Activated CD8-positive, alpha-beta memory T cell treated with anti-CD3 and anti-CD28 coated beads for 1 hour (primary cell): ENCODE data around the gene WDPCP.
"Not testable (repeated sequence)": the region's sequence is repeated elsewhere in the genome, so short reads cannot be mapped to it uniquely, and the experiment has no call there.

Experiments
- DNase-seq, 2 donors: peaks; one replicate each; pipeline ENCODE4 v3.0.0-alpha.2; 2020; ENCODE audit warnings: low read depth in 1 of 2; ENCODE audit errors: extremely low read depth in 1 of 2

Gene WDPCP

GRCh38 chr2:63268946-63269345, 319.3 kb downstream of the WDPCP start:
- DNase-seq = no peak

GRCh38 chr2:63261137-63261621, 327.1 kb downstream of the WDPCP start:
- DNase-seq = no peak

DNA sequence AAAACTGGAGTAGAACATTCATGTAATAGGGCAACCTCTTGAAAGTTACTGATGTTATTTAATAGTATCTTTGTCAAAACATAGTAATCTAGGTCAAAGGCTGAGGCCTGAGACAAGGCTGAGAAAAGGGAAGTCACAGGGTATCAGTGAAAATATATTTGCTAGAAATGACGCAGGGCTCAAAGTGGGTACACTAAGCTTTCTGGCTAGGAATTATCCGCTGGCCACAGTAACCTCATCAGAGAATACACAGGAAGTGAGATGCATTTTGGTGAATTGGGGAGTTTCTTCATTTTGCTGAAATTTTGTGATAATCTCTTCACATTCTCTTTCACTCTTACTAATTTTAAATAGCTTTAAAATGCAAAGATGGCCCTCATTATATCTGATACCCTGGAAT, 330.8 kb downstream of the WDPCP start:
- no peak for DNase-seq

DNA sequence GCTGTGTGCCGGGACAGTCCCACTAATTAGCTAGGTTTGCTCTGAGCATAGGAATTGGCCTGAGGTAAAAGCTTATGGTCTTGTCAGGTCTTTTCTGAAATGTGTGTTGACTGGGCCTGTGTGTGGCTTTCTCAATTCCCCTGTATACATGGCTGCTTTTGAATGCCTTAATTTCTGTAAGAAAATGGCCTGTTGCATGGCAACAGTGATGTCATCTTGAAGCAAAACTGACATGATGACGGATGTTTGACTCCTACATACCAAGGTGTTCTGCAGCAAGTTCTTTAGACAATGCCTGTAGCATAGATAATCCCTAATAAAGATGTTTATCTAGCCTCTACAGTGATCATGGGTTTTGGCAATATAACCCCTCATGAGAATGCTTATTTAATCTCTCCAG, 339.1 kb downstream of the WDPCP start:
- DNase-seq = no peak

DNA sequence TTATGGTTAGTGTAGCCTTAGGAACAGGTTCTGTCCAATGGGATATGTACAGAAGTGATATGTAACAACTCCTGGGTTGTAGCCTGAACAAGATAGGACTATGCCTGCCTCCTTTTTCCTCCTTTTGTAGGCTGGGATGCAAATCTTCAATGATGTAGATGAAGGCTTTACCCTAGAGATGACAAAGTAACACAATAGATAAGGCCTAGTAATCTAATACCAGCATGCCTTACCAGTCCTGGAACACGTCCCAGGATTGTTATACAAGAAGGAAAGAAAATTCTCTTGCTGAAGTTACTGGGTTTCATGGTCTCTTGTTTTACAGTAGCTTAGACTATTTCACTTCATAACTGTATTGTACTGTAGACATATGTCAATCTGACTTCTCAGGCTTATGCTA, 345.5 kb downstream of the WDPCP start:
- DNase-seq = no peak

DNA sequence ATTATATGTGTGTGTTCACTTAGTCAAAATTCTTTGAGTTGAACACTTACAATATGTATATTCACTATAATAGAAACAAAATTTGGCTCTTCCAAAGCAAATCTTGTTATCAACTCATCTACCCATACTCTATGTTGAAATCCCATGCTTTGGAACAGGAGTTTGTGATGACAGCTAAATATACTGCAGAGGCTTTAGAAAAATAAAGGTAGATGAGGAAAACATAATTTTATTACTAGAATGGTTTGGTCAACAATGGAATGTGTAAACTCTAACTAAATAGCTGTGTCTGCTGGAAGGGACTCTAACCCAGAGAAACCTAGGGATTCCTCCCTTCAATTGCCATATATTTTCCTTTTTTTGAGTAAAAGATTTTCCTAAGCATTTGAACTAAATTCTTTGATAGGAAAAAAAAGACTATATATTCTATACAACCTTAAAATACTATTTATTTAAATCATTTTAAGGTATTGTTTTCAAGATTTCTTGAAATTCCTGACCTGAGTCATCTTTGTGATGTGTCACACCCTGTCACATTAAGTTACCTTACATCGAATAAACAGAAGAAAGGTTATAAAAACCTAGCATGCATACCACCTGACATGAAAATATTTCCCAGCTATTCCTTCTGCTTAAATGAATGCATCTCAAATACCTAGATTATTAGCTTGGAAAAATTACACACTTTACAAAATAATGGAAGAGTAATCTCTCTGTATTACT, 362.2 kb downstream of the WDPCP start:
- no peak for DNase-seq

DNA sequence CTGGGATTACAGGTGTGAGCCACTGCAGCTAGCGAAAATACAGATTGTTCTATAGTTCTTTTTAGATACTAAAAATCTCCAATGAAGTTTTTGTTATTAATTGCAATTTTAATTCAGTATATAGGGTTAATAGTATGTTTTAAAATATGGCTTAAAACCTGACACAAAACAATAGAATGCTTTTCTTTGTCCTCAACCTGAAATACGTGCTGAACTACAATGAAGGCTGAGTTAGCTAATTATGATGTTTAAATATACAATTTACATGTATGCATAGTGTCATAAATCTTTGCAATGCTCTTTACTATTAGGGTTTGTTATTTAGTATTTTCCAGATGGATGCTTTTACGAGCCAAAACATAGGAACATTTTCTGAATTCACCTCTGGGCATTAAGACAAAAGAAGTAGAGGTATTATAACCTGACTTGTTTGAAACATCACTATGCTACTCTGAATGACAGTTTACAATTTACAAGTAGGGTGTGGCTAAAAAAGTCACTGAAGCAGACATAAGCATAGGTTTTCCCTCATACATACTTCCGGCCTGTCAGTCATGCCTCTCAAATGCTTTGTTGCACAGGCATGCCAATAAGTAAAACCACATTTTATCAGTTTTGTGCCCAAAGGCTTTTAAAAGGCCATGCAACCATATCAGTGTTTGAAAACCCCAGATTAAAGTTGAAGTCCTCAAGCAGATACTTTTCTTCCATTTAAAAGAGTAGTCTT, 369.3 kb downstream of the WDPCP start:
- DNase-seq = no peak

DNA sequence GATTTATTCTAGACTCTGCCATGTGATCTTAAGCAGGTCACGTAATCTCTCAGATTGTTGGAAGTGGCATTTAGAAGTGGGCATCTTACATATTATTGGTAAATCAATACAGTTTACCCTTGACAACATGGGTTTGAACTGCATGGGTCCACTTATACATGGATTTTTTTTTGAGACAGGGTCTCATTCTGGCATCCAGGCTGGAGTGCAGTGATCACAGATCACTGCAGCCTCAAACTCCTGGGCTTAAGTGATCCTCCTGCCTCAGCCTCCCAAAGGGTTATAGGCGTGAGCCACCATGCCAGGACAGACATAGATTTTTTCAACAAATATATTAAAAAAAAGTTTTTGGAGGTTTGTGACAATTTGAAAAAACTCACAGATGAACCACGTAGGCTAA, 393.0 kb downstream of the WDPCP start:
- no peak for DNase-seq

DNA sequence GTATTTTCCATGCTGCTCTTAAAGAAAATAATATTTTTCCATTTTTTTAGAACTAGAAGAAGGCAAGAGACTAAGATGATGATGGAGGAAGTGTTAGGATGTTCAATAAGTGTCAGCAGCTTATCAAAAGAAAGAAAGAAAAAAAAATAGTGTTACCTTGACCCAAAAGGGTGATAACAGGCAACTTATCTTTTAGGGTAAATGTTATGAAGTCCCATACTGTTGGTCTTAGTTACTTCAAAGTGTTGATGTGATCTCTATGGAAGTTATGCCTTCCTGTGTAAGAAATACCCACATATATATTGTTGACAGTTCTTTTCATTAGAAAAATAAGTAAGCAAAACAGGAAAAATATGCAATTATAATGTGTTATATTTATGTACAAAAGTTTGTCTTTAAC, 394.1 kb downstream of the WDPCP start:
- no peak for DNase-seq

DNA sequence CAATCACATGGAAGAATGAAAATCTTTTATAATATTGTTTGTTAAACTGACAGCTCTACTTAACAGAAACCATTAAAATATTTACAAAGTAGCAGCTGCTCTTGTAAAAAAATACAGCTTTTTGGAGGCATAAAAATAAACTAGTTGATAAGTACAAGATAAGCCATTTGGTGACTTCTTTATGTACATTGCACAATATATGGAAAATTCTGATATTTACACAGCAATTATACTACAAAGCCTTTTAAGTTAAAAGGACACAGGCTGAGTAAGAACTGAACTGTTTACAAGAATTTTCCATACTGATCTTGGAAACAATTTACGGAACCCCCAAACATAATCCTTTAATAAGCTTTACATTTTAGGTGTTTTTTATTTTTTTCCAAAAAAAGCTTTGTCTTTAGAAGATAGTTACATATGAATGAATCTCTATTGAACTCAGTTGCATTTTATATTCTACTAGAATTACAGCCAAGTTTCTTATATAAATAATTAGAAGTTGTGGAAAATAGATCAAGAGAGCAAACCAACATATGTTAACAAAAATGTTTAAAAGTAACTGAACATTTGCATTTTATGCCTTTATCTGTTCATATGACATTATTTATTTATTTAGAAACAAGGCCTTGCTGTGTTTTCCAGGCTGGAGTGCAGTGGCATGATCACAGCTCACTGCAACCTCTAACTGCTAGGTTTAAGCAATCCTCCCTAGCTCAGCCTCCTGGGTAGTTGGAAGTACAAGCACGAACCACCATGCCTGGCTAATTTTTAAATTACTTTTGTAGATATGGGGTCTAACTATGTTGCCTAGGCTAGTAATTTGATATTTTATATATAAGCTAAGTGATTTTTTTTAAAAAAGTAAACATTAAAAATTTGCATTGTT, 395.1 kb downstream of the WDPCP start:
- no peak for DNase-seq

DNA sequence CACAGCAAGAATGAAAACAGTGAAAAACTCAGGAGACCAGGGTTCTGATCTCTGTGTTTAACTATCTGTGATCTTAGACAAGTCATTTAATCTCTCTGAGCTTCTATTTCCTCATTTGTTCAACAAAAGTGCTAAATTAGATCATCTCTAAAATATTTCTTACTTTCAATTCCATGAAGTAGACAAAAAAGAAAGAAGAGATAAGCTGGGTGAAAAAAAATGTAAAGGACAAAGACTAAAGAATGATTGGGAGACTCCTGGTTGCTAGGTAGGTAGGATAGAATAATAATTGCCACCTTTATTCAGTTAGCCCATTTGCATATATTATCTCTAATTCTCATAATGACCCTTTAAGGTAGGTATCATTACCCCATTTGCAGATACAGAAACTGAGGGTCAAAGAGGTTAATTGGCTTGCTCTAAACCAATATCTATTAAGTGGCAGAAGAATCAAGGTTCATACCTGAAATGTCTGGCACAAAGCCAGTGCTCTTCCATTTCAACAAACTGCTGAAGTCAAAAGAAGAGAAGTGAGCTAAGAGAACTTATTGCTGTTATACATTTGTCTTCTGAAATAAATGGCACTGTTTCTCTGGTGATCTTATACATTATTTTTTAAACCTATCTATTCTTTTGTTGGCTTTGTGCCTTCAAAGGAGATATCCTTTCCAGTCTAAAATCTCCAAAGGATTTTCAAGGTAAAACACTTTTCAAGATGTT, 395.9 kb downstream of the WDPCP start:
- no peak for DNase-seq

GRCh38 chr2:63189026-63189425, 399.3 kb downstream of the WDPCP start:
- DNase-seq = no peak

- DNase-seq = no peak
Observed at GRCh38 chr2:63186331-63186730, 401.9 kb downstream of the WDPCP start.

GRCh38 chr2:63163161-63163820, 425.0 kb downstream of the WDPCP start:
- DNase-seq = no peak

DNA sequence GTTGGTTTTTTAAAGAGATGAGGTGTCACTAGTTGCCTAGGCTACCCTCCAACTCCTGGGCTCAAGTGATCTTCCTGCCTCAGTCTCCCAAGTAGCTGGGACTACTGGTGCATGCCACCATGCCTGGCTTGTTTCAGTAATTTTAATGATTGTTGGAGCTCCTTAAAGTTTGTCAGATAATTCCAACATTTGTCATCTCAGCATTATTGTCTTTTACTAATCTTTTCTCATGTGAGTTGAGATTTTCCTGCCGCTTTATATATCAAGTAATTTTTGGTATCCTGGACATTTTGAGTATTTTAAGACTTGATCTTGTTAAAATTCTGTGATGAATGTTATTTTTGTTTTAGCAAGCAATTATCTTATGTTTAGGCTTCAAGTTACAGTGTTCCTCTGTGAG, 429.0 kb downstream of the WDPCP start:
- no peak for DNase-seq

DNA sequence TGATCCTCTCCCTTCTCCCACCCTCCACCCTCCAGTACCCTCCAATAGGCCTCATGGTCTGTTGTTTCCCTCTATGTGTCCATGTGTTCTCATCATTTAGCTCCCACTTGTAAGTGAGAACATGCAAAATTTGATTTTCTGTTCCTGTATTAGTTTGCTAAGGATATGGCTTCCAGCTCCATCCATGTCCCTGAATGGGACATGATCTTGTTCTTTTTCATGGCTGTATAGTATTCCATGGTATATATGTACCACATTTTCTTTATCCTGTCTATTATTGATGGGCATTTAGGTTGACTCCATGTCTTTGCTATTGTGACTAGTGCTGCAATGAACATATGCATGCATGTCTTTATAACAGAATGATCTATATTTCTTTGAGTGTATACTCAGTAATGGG, 451.6 kb downstream of the WDPCP start:
- not testable (repeated sequence) for DNase-seq

GRCh38 chr2:63132020-63132419, 456.3 kb downstream of the WDPCP start:
- DNase-seq = no peak

DNA sequence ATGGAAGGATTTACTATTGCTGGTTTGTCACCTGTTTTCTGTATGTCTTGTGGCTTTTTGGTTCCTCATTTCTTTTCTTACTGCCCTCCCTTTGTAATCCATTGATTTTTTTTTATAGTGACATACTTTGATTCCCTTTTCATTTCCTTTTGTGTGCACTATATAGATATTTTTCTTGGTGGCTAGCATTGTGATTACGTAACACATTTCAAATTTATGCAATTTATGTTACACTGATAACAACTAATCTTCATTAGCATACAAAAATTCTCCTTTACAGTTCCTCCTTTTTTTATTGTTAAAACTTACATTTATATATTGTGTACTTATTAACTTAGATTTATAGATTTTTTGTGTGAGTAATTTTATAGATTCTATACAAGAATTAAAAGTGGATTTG, 457.1 kb downstream of the WDPCP start:
- DNase-seq = no peak

GRCh38 chr2:63127594-63127993, 460.7 kb downstream of the WDPCP start:
- no peak for DNase-seq

DNA sequence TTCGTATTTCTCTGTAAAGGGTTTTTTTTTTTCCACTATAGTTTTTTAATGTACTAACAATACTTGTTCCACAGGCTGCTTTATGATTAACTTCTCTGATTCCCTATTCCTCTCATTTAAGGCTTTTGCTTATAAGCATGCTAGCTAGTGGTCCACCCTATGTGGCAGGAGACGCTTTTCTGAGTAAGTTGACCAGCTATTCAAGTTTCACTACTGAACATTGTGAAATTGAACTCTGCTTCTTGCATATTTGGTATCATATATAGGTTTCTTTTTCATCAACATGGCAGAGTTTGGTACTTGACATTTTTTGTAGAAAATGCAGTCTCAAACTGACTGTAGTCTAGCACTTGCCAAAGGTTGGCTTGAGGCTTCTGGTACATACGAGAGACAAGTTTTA, 463.4 kb downstream of the WDPCP start:
- no peak for DNase-seq
